Measurements from ENCODE around the gene CT45A6. TPM values are rescaled to one million over a fixed set of nuclear protein-coding genes. Genes with fewer than 3 reads are reported as not detected.
"Not testable (repeated sequence)": the region's sequence is repeated elsewhere in the genome, so short reads cannot be mapped to it uniquely, and the experiment has no call there.

Gene CT45A6
- total RNA-seq, 1 experiment from 2014 or later = not detected

DNA sequence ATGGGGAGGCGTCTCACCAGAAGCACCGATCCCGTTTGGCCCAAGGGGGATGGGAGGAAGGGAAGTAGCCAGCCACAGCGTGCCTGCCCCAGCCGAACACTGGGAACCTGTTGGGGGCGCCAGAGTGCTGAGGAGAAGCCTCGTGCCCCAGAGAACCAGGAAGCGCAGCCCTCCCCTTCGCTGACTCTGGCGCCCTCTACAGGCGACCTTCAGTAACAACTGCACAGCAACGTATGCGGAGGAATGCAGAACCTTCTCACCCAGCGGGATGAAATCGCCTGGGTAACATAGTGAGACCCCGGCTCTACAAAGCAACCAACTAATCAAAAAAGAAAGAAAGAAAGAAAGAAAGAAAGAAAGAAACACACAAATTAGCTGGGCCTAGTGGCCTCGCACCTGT lies 34.5 kb downstream of the CT45A6 start, which contains the start of gene CT45A3:
Gene CT45A3 (minus strand): TSS at position 101 of the 400 bp plus-strand sequence. CDS start 3,747 bp downstream, outside the sequence.
- H3K9me3 ChIP-seq (ENCODE audit: control insufficient read depth in 1 of 2, insufficient read depth in 1 of 2, low read depth in 1 of 2, low read length in 2 of 2); H3K9ac ChIP-seq (ENCODE audit: low read length); H4K20me1 ChIP-seq (ENCODE audit: insufficient read depth); CTCF ChIA-PET; DNase-seq (ENCODE audit: low read depth, low spot score); H3K4me1 ChIP-seq (ENCODE audit: control insufficient read depth in 1 of 2, insufficient read depth in 2 of 2, low read length in 2 of 2); H2AFZ ChIP-seq (ENCODE audit: low read depth, low read length, poor library complexity, severe bottlenecking); POLR2A ChIA-PET; H3K36me3 ChIP-seq (ENCODE audit: control insufficient read depth in 1 of 2, insufficient read depth in 2 of 2, low read length in 2 of 2); ATAC-seq; RAD21 ChIA-PET (ENCODE audit: low non-redundant PET in 1 of 2, low total read pairs in 2 of 2, uncharacterized antibody in 2 of 2, unreplicated experiment in 2 of 2); BruUV-seq (replicated peaks); H3K27ac ChIP-seq (ENCODE audit: low read depth, low read length); H3K9me2 ChIP-seq (ENCODE audit: insufficient read depth); intact Hi-C loops (cut with micrococcal nuclease); H3K79me2 ChIP-seq (ENCODE audit: insufficient read depth, low read length); H3K4me2 ChIP-seq (ENCODE audit: low read length); H3K27me3 ChIP-seq (ENCODE audit: insufficient read depth, low read length); H3K4me3 ChIP-seq (replicated peaks in 1 of 2; ENCODE audit: low read depth in 1 of 2, low read length in 2 of 2): not testable (repeated sequence)

DNA sequence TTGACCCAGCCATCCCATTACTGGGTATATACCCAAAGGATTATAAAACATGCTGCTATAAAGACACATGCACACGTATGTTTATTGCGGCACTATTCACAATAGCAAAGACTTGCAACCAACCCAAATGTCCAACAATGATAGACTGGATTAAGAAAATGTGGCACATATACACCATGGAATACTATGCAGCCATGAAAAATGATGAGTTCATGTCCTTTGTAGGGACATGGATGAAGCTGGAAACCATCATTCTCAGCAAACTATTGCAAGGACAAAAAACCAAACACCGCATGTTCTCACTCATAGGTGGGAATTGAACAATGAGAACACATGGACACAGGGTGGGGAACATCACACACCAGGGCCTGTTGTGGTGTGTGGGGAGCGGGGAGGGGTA lies 57.8 kb downstream of the CT45A6 start:
- POLR2A ChIA-PET; H2AFZ ChIP-seq (ENCODE audit: low read depth, low read length, poor library complexity, severe bottlenecking); H3K27ac ChIP-seq (ENCODE audit: low read depth, low read length); DNase-seq (ENCODE audit: low read depth, low spot score); intact Hi-C loops (cut with micrococcal nuclease); ATAC-seq; H3K4me2 ChIP-seq (ENCODE audit: low read length); H3K9me3 ChIP-seq (ENCODE audit: control insufficient read depth in 1 of 2, insufficient read depth in 1 of 2, low read depth in 1 of 2, low read length in 2 of 2); RAD21 ChIA-PET (ENCODE audit: low non-redundant PET in 1 of 2, low total read pairs in 2 of 2, uncharacterized antibody in 2 of 2, unreplicated experiment in 2 of 2); H3K79me2 ChIP-seq (ENCODE audit: insufficient read depth, low read length); BruUV-seq (replicated peaks); CTCF ChIA-PET; H3K9me2 ChIP-seq (ENCODE audit: insufficient read depth); H3K27me3 ChIP-seq (ENCODE audit: insufficient read depth, low read length); H3K36me3 ChIP-seq (ENCODE audit: control insufficient read depth in 1 of 2, insufficient read depth in 2 of 2, low read length in 2 of 2); H4K20me1 ChIP-seq (ENCODE audit: insufficient read depth); H3K4me3 ChIP-seq (replicated peaks in 1 of 2; ENCODE audit: low read depth in 1 of 2, low read length in 2 of 2); H3K9ac ChIP-seq (ENCODE audit: low read length); H3K4me1 ChIP-seq (ENCODE audit: control insufficient read depth in 1 of 2, insufficient read depth in 2 of 2, low read length in 2 of 2): not testable (repeated sequence)

Other genes with a start within 250 kb of the CT45A6 start
- gene CT45A1, start 89.1 kb downstream of the CT45A6 start, total RNA-seq (2021; ENCODE audit: unreplicated experiment) = not detected
- gene CT45A3, start 34.6 kb downstream of the CT45A6 start, total RNA-seq (2021; ENCODE audit: unreplicated experiment) = 0.30 TPM
- gene CT45A5, start 17.3 kb downstream of the CT45A6 start, total RNA-seq (2021; ENCODE audit: unreplicated experiment) = not detected
- gene CT45A2, start 17.2 kb upstream of the CT45A6 start, total RNA-seq (2021; ENCODE audit: unreplicated experiment) = not detected
- not detected for gene CT45A7, start 34.5 kb upstream of the CT45A6 start, total RNA-seq (2021; ENCODE audit: unreplicated experiment)
- gene CT45A8, start 51.8 kb upstream of the CT45A6 start, total RNA-seq (2021; ENCODE audit: unreplicated experiment) = not detected
- not detected for gene CT45A9, start 69.0 kb upstream of the CT45A6 start, total RNA-seq (2021; ENCODE audit: unreplicated experiment)
- not detected for gene CT45A10, start 90.7 kb upstream of the CT45A6 start, total RNA-seq (2021; ENCODE audit: unreplicated experiment)
- gene SAGE1, start 90.9 kb upstream of the CT45A6 start, total RNA-seq (2021; ENCODE audit: unreplicated experiment) = not detected
- 23.2 TPM for gene MMGT1, start 171.2 kb upstream of the CT45A6 start, total RNA-seq (2021; ENCODE audit: unreplicated experiment)
- 10.8 TPM for gene SLC9A6, start 182.6 kb upstream of the CT45A6 start, total RNA-seq (2021; ENCODE audit: unreplicated experiment)

Measured in HCT116 (cell line).